EL (cell line): ENCODE data around the gene MDM4.

ENCODE experiments used
- DNase-seq: peaks from one replicate; pipeline ENCODE4 v3.0.0-alpha.2; 2016

The MDM4 gene

DNA sequence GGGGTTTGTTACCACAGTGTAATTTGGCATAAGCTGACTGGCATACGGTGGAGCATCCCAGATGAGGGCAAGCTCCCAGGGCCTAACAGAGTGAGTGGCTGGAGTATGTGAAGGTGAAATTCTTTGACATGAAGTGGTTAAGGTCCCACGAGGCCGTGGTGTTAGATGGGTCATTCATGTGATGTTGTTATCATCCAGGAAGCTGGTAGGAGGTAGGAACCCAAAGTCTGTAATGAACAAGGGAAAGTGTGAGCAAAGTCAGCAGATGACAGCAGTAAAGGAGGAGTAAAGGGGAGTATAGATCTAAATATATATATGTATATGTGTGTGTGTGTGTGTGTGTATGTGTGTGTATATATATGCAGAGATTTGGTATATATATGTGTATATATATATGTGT lies 47.6 kb downstream of the MDM4 start:
- no peak for DNase-seq

DNA sequence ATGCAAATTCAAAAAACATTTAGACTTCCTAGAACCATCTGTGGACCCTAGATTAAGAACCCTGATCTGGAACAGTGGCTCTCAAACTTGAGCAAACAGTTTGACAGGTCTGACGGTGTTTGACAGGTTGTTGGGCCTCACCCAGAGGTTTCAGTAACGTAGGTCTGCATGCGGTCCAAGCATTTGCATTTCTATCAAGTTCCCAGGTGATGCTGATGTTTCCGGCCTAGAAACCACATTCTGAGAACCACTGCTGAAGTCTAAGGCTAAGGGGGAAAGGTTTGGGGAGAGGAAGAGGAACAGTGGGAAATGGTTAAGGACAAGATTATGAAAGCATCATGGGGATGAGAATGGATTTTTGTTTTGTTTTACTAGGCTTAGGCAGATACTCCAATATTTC lies 48.6 kb downstream of the MDM4 start:
- DNase-seq, result no peak

DNA sequence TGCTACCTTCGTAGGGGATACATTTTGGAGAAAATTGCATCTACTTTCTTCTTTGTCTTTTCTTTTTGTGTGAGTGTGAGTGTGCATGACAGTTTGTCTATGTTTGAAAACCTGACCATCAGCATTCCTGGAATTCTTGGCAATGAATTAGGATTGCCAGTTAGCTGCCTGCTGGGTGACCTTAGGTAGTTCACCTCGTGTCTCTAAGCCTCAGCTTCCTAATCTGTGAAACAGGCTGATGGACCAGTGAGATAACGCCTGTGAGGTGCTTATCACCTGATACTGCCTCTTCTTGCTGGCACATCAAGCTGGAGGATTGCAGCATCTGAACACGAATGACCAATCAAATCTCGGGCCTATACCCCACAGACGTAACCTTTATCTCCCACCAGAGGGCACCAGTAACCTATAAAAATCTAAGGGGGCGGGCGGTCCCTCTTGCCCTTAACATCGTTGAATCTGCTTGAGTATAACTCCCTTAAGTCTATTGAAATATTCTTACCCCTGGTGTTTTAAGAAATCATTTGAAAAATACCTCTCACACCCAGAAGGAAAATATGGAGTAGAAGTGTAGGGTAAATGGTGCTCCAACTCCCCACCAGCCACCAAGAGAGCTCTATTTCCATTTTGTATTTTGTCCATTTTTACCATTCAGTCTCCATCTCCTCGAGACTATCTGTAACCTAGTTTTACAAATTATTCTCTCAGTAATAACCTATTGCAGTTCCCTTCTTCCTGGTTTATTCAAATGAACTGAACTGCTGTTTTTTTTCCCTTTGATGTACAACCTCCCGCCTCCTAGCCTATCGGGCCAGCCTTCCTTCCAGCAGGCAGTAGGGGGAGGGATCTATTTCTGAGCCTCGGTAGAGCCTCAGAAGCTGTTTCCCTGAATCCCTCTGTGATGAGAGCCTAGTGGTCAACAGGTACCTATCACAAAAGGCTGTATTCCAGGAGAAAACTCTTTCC lies 49.7 kb downstream of the MDM4 start:
- peak; percentile 76 for DNase-seq

DNA sequence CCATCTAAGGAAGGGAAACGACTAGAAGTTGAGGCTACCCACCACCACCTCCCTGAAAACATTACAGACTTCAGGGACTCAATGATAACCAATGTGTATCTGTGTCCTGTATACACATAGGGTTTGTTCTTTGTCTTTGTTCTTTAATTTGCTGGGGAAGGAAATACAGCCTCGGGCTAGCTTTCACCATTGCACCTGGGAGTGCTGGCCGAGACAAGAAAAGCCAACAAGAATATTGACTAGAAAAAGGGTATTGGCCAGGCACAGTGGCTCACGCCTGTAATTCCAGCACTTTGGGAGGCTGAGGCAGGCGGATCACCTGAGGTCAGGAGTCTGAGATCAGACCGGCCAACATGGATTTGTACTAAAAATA lies 50.4 kb downstream of the MDM4 start:
- DNase-seq, result no peak

DNA sequence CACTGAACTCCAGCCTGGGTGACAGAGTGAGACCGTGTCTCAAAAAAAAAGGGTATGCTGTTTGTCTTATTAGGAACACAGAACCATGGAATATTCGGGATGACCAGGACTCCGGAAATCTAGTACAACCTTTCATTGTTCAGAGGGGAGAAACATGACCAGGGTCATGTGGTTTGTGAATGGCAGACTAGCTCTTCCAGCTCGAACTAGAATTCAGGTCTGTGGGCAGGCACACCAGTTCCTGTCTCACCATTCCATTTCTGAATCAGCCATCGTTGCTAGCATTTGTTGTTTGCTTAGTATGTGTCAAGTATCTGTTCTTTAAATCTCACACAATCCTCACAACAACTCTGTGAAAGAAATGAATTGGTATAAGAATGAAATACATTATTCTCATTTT lies 50.9 kb downstream of the MDM4 start:
- DNase-seq, result no peak

DNA sequence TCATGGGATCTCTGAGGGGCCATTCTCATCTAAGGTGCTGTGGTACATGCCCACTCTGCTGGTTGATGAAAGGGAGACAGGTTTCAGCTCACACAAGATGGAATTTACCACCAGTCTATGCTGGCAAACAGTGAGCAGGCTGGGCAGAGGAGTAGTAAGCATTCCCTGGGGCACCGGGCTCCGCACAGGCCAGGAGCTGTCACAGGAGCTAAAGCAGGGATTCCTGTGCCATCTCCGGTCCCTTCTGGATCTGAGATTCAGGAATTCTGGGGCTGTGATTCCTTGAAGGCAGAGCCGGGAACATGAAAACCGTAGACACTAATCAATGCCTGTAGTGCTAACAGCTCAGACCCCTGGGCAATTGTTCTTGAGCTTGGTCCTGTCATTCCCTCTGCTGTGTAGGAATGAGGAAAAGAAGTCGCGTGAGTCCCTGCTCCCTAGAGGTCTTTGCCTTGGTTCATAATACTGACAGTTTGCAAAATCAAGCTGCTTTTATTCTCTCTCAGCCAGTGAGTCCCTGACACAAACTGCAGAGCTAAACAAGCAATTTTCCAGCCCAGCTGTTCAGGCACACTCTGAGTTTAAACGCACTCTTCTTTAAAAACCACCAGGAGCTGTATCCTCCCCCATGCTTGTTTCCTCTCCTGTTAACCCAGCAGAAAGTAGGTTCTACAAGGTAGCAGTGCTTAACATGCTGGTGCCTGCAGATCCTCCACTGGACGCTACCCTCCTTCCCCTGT lies 52.5 kb downstream of the MDM4 start:
- DNase-seq, result no peak

DNA sequence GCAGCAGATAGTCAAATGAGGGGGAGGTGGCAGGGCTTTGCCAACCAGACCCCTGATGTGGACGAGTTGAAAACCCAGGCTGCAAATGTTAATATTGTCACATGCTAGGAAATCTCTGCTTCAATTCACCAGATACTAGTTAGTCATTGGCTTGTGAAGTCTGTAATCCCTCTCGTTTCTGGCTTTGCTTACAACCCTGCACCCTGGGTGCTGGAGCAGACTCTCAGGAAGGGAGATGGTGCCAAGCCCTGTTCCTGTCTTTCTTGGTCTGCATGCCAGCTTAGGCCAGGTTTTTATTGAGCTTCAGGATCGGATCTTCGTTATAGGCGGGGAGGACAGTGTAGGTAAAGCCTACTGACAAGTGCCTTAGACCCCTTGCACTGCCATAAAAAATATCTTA lies 53.3 kb downstream of the MDM4 start:
- no peak for DNase-seq

DNA sequence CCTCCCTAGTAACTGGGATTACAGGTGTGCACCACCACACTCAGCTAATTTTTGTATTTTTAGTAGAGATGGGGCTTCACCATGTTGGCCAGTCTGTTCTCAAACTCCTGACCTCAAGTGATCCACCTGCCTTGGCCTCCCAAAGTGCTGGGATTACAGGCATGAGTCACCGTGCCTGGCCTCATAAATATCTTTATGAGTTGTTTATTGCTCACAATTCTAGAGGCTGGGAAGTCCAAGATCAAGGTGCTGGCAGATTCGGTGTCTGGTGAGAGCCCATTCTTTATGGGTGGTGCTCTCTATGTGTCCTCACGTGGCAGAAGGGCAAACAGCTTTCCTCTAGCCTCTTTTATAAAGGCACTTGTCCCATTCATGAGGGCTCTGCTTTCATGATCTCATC lies 53.8 kb downstream of the MDM4 start:
- DNase-seq, result peak; percentile 9

DNA sequence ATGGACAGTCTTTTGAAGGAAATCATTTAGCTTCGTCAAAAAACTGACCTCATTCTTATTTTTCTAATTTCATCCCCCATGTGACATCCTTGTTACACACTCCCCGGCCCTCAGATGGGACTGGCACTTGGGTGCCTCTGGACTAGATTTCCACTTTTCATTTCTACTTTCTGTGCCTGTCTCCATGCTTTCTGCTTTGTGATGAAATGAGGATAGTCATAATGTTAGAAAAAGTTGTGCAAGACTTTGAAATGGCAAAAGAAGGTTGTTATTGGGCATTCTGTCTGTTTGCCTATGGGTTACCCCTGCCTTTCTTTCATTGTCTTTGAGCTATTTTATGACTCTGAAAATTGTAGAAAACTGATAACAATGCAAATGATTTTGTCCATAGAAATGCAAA lies 54.9 kb downstream of the MDM4 start:
- DNase-seq, result no peak

DNA sequence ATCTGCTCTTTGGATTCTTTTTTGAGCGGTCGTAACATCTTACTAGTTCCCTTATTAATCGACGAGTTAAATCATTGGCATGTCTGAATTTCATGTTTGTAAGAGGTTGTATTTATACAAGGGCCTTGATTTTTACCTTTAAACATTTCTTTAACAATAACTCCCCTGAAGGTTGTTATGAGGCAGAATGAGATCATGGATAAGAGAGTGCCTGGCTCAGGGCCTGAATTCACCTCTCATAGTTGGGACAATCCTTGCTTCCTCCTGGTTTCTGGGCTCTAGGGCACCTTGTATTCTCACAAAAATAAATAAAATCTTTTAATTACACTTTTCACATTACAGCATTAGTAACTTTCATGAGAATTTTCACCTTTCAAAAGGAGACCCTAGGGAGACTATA lies 55.4 kb downstream of the MDM4 start:
- no peak for DNase-seq

DNA sequence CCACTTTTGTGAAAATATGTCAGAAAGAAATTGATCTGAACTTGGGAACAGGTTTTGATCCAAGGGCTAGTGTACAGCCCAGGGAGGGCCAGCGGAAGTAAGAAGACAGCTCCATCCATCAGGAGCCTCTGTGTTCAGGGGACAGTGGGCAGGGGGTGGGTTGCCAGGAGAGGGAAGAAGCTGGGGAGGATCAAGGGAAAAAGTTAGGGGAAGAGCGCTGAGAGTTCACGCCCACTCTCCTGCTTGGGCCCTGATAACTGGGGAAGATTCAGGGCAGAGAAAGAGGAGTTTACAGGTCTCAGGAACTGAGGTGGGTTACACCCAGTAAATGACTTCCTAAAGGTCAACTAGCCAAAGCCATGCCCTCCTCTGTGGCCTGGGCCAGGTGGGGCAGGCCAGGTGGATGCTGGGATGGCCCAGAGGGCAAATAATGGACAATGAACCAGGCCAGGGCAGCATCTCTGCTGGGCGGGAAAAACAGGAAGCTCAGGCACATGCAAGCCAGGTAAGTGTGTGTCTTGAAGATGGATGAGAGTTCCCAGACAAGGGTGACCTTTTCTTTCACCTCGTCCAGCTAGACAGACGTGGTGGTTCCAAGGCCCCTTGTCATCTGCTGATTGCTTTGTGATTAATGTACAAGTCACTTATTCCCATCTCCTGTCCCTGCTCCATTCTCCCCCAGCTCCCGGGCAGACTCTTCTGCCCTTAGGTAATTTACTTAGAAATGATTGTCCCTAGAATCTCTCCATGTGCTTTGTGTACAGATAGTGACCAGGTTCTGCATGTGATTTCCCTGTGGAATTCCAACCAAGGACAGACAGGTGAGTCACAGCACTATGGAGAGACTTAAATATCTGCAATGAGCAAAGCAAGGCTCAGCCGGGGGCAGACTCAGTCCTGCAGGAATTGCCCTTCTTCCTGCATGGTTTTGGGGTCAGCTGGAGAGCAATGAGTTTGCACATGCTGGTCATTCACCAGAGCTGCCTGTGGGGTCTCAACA lies 57.0 kb downstream of the MDM4 start:
- peak; percentile 37 for DNase-seq

DNA sequence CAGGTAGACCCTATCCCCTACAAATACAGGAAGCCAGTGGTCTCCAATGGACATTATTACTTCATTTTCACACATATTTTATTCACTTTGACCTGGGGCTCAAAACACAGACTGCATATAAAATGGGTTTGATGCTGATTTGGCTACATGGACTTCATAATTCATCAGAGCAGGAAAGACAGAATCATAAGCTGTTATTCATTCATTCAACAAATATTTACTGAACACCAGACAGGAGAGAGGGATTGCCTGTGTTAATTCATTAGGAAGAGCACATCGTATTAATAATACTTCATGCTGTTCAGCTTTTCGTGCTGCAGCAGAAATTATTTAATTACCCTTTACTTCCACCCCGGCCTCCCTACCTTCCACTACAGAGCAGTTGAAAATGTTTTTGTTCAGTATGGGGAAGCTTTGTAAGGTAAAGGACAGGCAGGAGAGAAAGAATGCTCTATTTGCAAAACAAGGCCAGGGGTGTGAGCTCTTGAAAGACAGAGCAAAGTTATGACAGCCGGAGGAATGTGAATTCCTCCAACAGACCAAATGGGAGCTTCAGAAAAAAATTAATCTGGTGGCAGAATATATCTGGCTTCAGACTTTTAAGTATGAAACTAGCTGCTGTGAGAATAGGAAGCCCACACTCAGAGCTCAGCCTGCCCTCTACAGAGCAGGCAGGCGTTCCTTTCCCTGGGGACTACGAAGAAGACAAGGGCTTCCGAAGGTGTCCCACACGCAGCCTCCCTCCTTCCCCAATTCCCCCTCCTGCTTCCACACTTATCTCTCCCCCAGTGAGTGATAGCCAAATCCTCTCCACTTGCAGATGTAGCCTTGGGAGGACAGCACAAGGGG lies 58.0 kb downstream of the MDM4 start:
- DNase-seq, result no peak

DNA sequence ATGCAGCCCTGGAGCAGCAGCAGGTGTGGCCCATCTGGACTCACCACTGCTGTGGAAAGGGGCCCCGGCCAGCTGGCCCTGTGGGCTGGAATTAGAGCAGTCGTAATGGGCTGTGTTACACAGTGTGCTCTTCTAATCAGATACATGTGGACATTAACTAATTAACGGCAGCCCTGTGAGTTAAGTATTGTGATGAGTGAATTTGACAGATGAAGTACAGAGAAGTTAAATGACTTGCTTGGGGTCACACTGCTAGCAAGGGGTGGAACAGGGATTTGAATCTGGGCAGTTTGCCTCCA lies 58.6 kb downstream of the MDM4 start:
- no peak for DNase-seq

DNA sequence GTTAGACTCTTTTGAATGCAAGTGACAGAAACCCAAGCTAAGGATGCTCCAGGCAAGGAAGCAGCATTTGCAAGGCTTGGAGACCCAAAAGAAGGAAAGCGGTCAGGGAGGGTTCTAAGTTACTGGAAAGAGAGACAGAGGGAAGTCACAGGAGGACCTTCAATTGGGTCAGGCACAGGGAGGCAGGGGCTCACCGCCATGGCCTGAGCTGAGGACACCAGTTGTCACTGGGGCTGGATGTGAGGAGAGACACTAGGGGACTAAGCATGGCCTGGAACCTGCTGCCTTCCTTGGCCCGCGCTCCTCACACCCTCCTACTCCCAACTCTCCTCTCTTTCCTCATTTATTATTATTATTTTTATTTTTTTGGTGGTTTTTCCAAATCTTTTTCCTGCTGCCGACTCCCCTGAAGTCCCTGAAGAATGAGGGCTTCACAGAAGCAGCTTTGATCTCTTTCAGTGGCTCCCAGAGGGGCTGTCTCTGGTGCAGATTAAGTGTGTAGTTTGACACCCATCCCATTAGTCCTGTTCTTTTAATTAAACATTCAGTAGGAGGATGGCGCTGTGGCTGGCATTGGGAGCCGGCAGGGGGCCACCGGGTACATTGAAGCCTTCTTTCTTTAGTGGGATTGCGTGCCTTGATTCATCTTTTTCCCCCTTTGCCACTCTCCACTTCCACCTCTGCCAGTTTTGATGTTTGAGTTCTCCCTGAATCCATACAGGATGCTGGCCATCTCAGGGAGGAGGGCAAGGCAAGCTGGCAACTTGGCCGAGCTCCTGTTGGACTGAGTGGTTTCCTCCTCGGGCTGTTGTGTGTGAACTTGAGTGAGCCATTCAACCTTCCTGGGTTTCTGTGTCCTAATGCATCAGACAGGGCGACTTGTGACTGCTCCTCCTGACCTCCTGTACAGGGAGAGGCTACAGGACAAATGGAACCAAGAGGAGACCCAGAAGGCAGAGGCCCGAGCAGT lies 59.3 kb downstream of the MDM4 start:
- no peak for DNase-seq

DNA sequence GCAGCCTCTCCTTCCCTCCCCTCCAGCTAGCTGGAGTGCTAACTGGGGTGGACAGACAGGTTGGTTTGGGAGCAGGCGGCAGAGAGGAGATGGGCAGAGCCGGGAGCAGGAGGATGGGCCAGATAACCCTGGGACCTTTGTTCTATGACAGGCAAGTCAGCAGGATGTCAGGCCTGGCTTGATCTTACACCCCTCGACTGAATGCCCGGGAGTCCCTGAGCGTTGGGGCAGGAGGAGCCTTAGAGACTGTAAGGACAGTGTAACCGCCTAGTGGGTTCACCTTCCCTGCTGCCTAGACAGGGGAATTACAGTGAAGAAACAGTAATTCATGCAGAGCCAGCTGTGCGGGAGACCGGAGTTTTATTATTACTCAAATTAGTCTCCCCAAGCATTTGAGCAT lies 60.2 kb downstream of the MDM4 start:
- no peak for DNase-seq

DNA sequence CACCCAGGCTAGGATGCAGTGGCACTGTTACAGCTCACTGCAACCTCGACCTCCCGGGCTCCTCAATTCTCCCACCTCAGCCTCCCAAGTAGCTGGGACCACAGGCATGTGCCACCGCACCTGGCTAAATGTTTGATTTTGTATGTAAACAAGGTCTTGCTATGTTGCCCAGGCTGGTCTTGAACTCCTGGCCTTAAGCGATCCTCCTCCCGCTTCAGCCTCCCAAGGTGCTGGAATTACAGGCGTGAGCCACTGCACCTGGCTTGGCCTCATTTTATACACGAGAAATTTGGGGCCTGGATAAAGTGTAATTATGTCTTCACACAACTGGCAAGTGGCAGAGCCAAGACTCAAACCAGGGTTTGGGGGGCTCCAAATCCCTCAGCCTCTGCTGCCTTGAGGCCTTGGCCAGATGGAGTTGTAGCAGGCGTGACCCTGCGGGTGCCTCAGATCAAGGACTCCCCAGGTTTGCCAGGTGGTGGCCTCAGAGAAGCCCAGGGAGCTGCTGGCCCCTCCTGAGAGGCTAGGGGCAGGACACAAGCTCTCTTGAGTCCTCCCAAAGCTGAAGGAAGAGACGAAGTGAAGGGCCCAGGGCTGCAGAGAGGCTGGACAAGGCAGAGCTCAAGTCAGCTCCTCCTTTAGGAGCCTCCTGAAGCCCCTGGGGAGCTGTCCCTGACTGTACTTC lies 61.7 kb downstream of the MDM4 start:
- DNase-seq, result no peak

DNA sequence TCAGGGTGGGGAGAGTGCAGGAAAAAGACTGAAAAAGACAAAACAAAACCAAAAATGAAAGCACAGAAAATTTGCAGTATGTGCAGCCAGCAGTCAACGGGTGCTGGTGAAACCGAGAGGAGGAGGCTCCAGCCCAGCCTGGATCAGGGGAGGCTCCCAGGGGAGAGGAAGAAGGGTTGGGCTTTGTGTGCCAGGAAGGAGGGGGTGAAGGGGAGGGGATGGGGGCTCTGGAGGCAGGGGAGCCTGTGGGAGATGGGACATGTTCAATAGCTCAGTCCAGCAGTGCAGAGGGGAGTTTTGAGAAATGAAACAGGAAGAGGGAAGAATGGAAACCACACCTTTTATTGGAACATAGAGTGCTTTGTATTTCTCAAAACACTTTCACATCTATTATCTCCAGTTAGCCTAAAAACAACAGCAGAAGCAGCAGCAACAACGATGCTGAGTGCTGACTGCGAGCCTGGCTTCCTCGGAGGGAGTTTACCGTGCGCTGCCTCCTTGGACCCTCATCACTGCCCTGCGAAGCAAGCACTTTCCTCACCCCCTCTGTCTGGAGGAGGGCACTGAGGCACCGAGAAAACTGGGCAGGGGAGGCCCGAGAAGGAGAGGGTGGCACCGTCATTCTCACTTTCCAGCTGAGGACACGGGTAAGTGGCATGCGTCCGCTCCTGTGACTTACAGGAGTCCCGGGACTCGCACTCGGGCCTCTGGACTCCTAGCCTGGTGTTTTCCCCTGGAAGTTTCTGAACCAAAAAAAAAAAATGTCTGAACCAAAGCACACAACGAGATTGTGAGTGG lies 62.9 kb downstream of the MDM4 start:
- DNase-seq, result no peak

DNA sequence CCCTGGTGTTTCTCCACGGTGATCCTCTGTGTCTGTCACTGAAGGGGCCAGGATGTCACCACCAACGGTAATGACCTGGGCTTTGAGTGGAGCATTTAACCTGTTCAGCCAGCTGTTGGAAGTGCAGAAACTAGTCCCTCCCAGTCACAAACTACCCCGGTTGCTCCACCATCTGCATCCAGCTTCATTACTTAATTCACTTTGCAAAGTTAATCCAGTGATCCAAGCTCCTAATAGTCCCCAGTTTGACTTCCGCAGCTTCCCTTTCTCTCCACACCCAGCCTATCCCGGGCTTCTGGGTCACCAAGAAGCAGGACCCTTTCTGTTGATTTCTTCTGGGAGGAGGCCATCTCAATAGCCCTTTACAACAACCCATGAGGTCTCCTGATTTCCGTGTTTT lies 63.5 kb downstream of the MDM4 start:
- no peak for DNase-seq

DNA sequence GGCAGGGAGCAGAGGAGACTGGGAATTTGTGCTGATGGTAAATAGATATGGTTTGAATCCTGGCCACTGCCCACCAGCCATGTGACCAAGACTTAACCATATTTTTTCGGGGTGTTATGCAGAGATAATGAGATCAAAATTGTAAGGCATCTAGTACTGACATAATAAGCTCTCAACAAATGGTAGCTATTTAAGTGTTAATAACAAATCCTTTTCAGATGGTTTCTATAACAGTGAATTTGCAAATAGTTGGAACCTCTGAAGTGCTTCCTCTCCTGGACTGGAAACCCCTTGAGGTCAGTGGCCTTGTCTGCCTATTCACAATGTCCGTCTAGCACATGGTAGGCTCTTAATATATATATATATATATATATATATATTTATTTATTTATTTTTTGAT lies 64.7 kb downstream of the MDM4 start:
- DNase-seq, result no peak

DNA sequence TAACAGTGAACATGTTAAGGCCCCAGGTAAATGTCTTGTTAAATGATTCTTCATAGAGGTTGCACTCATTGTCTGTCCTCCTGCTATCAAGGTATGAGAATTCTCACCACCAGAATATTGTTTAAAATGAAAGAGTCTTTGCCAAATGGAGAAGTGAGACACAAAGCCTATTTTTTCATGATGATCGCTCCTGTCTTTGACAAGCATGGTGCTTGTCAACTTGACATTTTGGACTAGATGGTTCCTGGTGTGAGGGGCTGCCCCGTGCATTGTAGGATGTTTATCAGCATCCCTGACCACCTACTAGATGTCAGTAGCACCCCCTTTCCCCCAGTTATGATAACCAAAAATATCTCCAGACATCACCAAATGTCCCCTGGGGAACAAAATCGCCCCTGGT lies 65.6 kb downstream of the MDM4 start:
- no peak for DNase-seq
